ENCODE measurements around the gene PCGF5.
A peak's percentile ranks its signal among the peaks of the same experiment; 100 is the strongest.
"Not testable (repeated sequence)": the region's sequence is repeated elsewhere in the genome, so short reads cannot be mapped to it uniquely, and the experiment has no call there.

The PCGF5 gene

GRCh38 chr10:91249700-91250099, 29.2 kb downstream of the PCGF5 start:
- DNase-seq (ENCODE audit: insufficient read length) (no peak), FAIRE-seq (no peak)
- TF ChIP-seq POLR2A (IDR thresholded peaks at IDR 0.05; ENCODE audit: low read depth, low read length) (no peak), TAF1 (IDR thresholded peaks at IDR 0.05; ENCODE audit: borderline replicate concordance, low read depth, low read length) (no peak), POLR2AphosphoS5 (IDR thresholded peaks at IDR 0.05; ENCODE audit: low read depth, low read length) (no peak)

- no peak for FAIRE-seq
- DNase-seq (ENCODE audit: insufficient read length) = no peak
- TF ChIP-seq POLR2AphosphoS5 (IDR thresholded peaks at IDR 0.05; ENCODE audit: low read depth, low read length) (no peak), TAF1 (IDR thresholded peaks at IDR 0.05; ENCODE audit: borderline replicate concordance, low read depth, low read length) (no peak), POLR2A (IDR thresholded peaks at IDR 0.05; ENCODE audit: low read depth, low read length) (no peak)
Measured at GRCh38 chr10:91250341-91250740, 29.9 kb downstream of the PCGF5 start.

GRCh38 chr10:91251430-91252056, 31.1 kb downstream of the PCGF5 start:
- FAIRE-seq (peak; percentile 88), DNase-seq (ENCODE audit: insufficient read length) (no peak)
- TF ChIP-seq TAF1 (IDR thresholded peaks at IDR 0.05; ENCODE audit: borderline replicate concordance, low read depth, low read length) (no peak), POLR2AphosphoS5 (IDR thresholded peaks at IDR 0.05; ENCODE audit: low read depth, low read length) (no peak), POLR2A (IDR thresholded peaks at IDR 0.05; ENCODE audit: low read depth, low read length) (no peak)

- DNase-seq (ENCODE audit: insufficient read length) = no peak
- no peak for TF ChIP-seq POLR2AphosphoS5 (IDR thresholded peaks at IDR 0.05; ENCODE audit: low read depth, low read length)
- peak; percentile 51 for FAIRE-seq
Measured at GRCh38 chr10:91253300-91253699, 32.8 kb downstream of the PCGF5 start.

GRCh38 chr10:91257310-91257709, 36.8 kb downstream of the PCGF5 start:
- DNase-seq (ENCODE audit: insufficient read length) = no peak
- TF ChIP-seq POLR2AphosphoS5 (IDR thresholded peaks at IDR 0.05; ENCODE audit: low read depth, low read length) (no peak), TAF1 (IDR thresholded peaks at IDR 0.05; ENCODE audit: borderline replicate concordance, low read depth, low read length) (no peak), POLR2A (IDR thresholded peaks at IDR 0.05; ENCODE audit: low read depth, low read length) (no peak)
- no peak for FAIRE-seq

- not testable (repeated sequence) for FAIRE-seq; DNase-seq (ENCODE audit: insufficient read length)
Measured at GRCh38 chr10:91260417-91260816, 40.0 kb downstream of the PCGF5 start.

GRCh38 chr10:91271886-91272285, 51.4 kb downstream of the PCGF5 start:
- DNase-seq (ENCODE audit: insufficient read length) (no peak), FAIRE-seq (no peak)
- TF ChIP-seq TAF1 (IDR thresholded peaks at IDR 0.05; ENCODE audit: borderline replicate concordance, low read depth, low read length) (no peak), POLR2AphosphoS5 (IDR thresholded peaks at IDR 0.05; ENCODE audit: low read depth, low read length) (no peak), POLR2A (IDR thresholded peaks at IDR 0.05; ENCODE audit: low read depth, low read length) (no peak)

GRCh38 chr10:91284486-91285090, 64.1 kb downstream of the PCGF5 start:
- DNase-seq (ENCODE audit: insufficient read length) (no peak), FAIRE-seq (no peak)
- TF ChIP-seq POLR2A (IDR thresholded peaks at IDR 0.05; ENCODE audit: low read depth, low read length) = no peak
- TF ChIP-seq POLR2AphosphoS5 (IDR thresholded peaks at IDR 0.05; ENCODE audit: low read depth, low read length) = no peak
- no peak for TF ChIP-seq TAF1 (IDR thresholded peaks at IDR 0.05; ENCODE audit: borderline replicate concordance, low read depth, low read length)

- no peak for TF ChIP-seq POLR2A (IDR thresholded peaks at IDR 0.05; ENCODE audit: low read depth, low read length)
- no peak for TF ChIP-seq POLR2AphosphoS5 (IDR thresholded peaks at IDR 0.05; ENCODE audit: low read depth, low read length)
- no peak for FAIRE-seq
Measured at GRCh38 chr10:91286572-91286971, 66.1 kb downstream of the PCGF5 start.

GRCh38 chr10:91287276-91287675, 66.8 kb downstream of the PCGF5 start:
- DNase-seq (ENCODE audit: insufficient read length) = no peak
- no peak for TF ChIP-seq POLR2A (IDR thresholded peaks at IDR 0.05; ENCODE audit: low read depth, low read length)
- TF ChIP-seq TAF1 (IDR thresholded peaks at IDR 0.05; ENCODE audit: borderline replicate concordance, low read depth, low read length) = no peak
- TF ChIP-seq POLR2AphosphoS5 (IDR thresholded peaks at IDR 0.05; ENCODE audit: low read depth, low read length) = no peak
- peak; percentile 60 for FAIRE-seq

More at GRCh38 chr10:91286572-91286971, 66.1 kb downstream of the PCGF5 start:
- no peak for DNase-seq (ENCODE audit: insufficient read length)

- TF ChIP-seq POLR2AphosphoS5 (IDR thresholded peaks at IDR 0.05; ENCODE audit: low read depth, low read length) (no peak), POLR2A (IDR thresholded peaks at IDR 0.05; ENCODE audit: low read depth, low read length) (no peak), TAF1 (IDR thresholded peaks at IDR 0.05; ENCODE audit: borderline replicate concordance, low read depth, low read length) (no peak)
- FAIRE-seq (no peak), DNase-seq (ENCODE audit: insufficient read length) (no peak)
Measured at GRCh38 chr10:91287912-91288311, 67.4 kb downstream of the PCGF5 start.

GRCh38 chr10:91289305-91289704, 68.8 kb downstream of the PCGF5 start:
- TF ChIP-seq TAF1 (IDR thresholded peaks at IDR 0.05; ENCODE audit: borderline replicate concordance, low read depth, low read length) = no peak
- no peak for TF ChIP-seq POLR2AphosphoS5 (IDR thresholded peaks at IDR 0.05; ENCODE audit: low read depth, low read length)
- TF ChIP-seq POLR2A (IDR thresholded peaks at IDR 0.05; ENCODE audit: low read depth, low read length) = no peak
- no peak for FAIRE-seq

More at GRCh38 chr10:91289305-91289704, 68.8 kb downstream of the PCGF5 start:
- no peak for DNase-seq (ENCODE audit: insufficient read length)
